Skeletal muscle tissue (tissue), 4 donors: ENCODE measurements around the gene GASK1A. TPM values are rescaled to one million over a fixed set of nuclear protein-coding genes. Genes with fewer than 3 reads are reported as not detected.

Source experiments
- H3K27ac ChIP-seq: one replicate; pipeline ENCODE4 v1.7.0; 2013; ENCODE audit warnings: mild to moderate bottlenecking, low read depth, low read length, inconsistent platforms
- H3K27me3 ChIP-seq, 3 donors: one replicate each; pipeline ENCODE4 v1.7.0; 2013; ENCODE audit warnings: low read length in 3 of 3; ENCODE audit not compliant: control insufficient read depth in 3 of 3, insufficient read depth in 3 of 3
- H3K36me3 ChIP-seq, 3 donors: one replicate each; pipeline ENCODE4 v1.7.0; 2013; ENCODE audit warnings: low read length in 3 of 3; ENCODE audit not compliant: control insufficient read depth in 3 of 3, insufficient read depth in 3 of 3
- H3K4me1 ChIP-seq, 3 donors: one replicate each; pipeline ENCODE4 v1.7.0; 2013; ENCODE audit warnings: low read length in 3 of 3, mild to moderate bottlenecking in 3 of 3; ENCODE audit not compliant: control insufficient read depth in 3 of 3, insufficient read depth in 3 of 3
- H3K4me3 ChIP-seq, 3 donors: one replicate each; pipeline ENCODE4 v1.7.0; 2013; ENCODE audit warnings: low read length in 3 of 3
- H3K9ac ChIP-seq, 3 donors: one replicate each; pipeline ENCODE4 v1.7.0; 2013; ENCODE audit warnings: low read length in 3 of 3, mild to moderate bottlenecking in 3 of 3, moderate library complexity in 2 of 3, low read depth in 1 of 3
- H3K9me3 ChIP-seq, 3 donors: one replicate each; pipeline ENCODE4 v1.7.0; 2013; ENCODE audit warnings: low read length in 3 of 3; ENCODE audit not compliant: control insufficient read depth in 3 of 3
- total RNA-seq: library from RNA; depleted of rRNA; stranded (reverse); fragments of >200 nt; gene quantifications from one replicate; pipeline ENCODE4 v1.2.3, GENCODE V29; 2014
- donor health status: Osteomylitis.

The GASK1A gene
- total RNA-seq, 1 donor from 2014 or later = 12.0 TPM

GRCh38 chr3:43006825-43007224 lies 27.7 kb downstream of the GASK1A start:
- H3K9ac ChIP-seq = no peak overlapping the region
- H3K27me3 ChIP-seq = peaks cover 0 to 2% (median 0%) of the 10 kb centered on the region in 3 donors
- H3K9me3 ChIP-seq = no peaks in the 10 kb centered on the region
- H3K36me3 ChIP-seq = no peaks in the 10 kb centered on the region
- H3K4me1 ChIP-seq = peaks cover 4 to 5% (median 5%) of the 10 kb centered on the region in 3 donors
- H3K27ac ChIP-seq = no peak overlapping the region
- H3K4me3 ChIP-seq = no peak overlapping the region

GRCh38 chr3:43009547-43009946 lies 30.4 kb downstream of the GASK1A start:
- Histone ChIP-seq H3K27ac (no peak overlapping the region), H3K27me3 (peaks cover 0 to 5% (median 0%) of the 10 kb centered on the region in 3 donors), H3K9me3 (peaks cover 0 to 2% (median 0%) of the 10 kb centered on the region in 3 donors), H3K4me1 (no peaks in the 10 kb centered on the region), H3K4me3 (no peak overlapping the region), H3K9ac (no peak overlapping the region), H3K36me3 (no peaks in the 10 kb centered on the region)

- Histone ChIP-seq H3K27me3 (peaks cover 0 to 5% (median 0%) of the 10 kb centered on the region in 3 donors), H3K36me3 (no peaks in the 10 kb centered on the region), H3K9ac (no peak overlapping the region), H3K9me3 (peaks cover 0 to 2% (median 0%) of the 10 kb centered on the region in 3 donors), H3K4me1 (no peaks in the 10 kb centered on the region), H3K27ac (no peak overlapping the region), H3K4me3 (no peak overlapping the region)
Measured at GRCh38 chr3:43010638-43011037, 31.5 kb downstream of the GASK1A start.

- Histone ChIP-seq H3K9me3 (peaks cover 0 to 2% (median 0%) of the 10 kb centered on the region in 3 donors), H3K36me3 (no peaks in the 10 kb centered on the region), H3K4me3 (no peak overlapping the region), H3K4me1 (no peaks in the 10 kb centered on the region), H3K9ac (no peak overlapping the region), H3K27me3 (peaks cover 0 to 5% (median 0%) of the 10 kb centered on the region in 3 donors), H3K27ac (no peak overlapping the region)
Measured at GRCh38 chr3:43011638-43012037, 32.5 kb downstream of the GASK1A start.

GRCh38 chr3:43012174-43012573 lies 33.1 kb downstream of the GASK1A start:
- H3K4me3 ChIP-seq = no peak overlapping the region
- H3K36me3 ChIP-seq = no peaks in the 10 kb centered on the region
- peaks cover 0 to 2% (median 2%) of the 10 kb centered on the region in 3 donors for H3K9me3 ChIP-seq
- H3K4me1 ChIP-seq = no peaks in the 10 kb centered on the region
- H3K27ac ChIP-seq = no peak overlapping the region
- no peak overlapping the region for H3K9ac ChIP-seq
- H3K27me3 ChIP-seq = peaks cover 0 to 5% (median 0%) of the 10 kb centered on the region in 3 donors

GRCh38 chr3:43013256-43013655 lies 34.1 kb downstream of the GASK1A start:
- no peaks in the 10 kb centered on the region for H3K4me1 ChIP-seq
- peaks cover 0 to 2% (median 2%) of the 10 kb centered on the region in 3 donors for H3K9me3 ChIP-seq
- peaks cover 0 to 5% (median 0%) of the 10 kb centered on the region in 3 donors for H3K27me3 ChIP-seq
- H3K4me3 ChIP-seq = no peak overlapping the region
- no peak overlapping the region for H3K9ac ChIP-seq
- no peaks in the 10 kb centered on the region for H3K36me3 ChIP-seq
- H3K27ac ChIP-seq = no peak overlapping the region

- no peaks in the 10 kb centered on the region for H3K36me3 ChIP-seq
- H3K9me3 ChIP-seq = peaks cover 0 to 2% (median 2%) of the 10 kb centered on the region in 3 donors
- H3K9ac ChIP-seq = no peak overlapping the region
- H3K27ac ChIP-seq = no peak overlapping the region
- H3K4me1 ChIP-seq = no peaks in the 10 kb centered on the region
- H3K4me3 ChIP-seq = no peak overlapping the region
- H3K27me3 ChIP-seq = peaks cover 0 to 5% (median 0%) of the 10 kb centered on the region in 3 donors
Measured at GRCh38 chr3:43013743-43014155, 34.6 kb downstream of the GASK1A start.

GRCh38 chr3:43014241-43014640 lies 35.1 kb downstream of the GASK1A start:
- no peaks in the 10 kb centered on the region for H3K36me3 ChIP-seq
- peaks cover 0 to 5% (median 0%) of the 10 kb centered on the region in 3 donors for H3K27me3 ChIP-seq
- H3K9me3 ChIP-seq = peaks cover 0 to 2% (median 2%) of the 10 kb centered on the region in 3 donors
- no peaks in the 10 kb centered on the region for H3K4me1 ChIP-seq
- H3K27ac ChIP-seq = no peak overlapping the region
- no peak overlapping the region for H3K9ac ChIP-seq
- H3K4me3 ChIP-seq = no peak overlapping the region

GRCh38 chr3:43014956-43015355 lies 35.8 kb downstream of the GASK1A start:
- Histone ChIP-seq H3K9ac (no peak overlapping the region), H3K9me3 (peaks cover 0 to 2% (median 2%) of the 10 kb centered on the region in 3 donors), H3K27ac (no peak overlapping the region), H3K36me3 (no peaks in the 10 kb centered on the region), H3K4me1 (no peaks in the 10 kb centered on the region), H3K4me3 (no peak overlapping the region), H3K27me3 (peaks cover 0 to 5% (median 0%) of the 10 kb centered on the region in 3 donors)

GRCh38 chr3:43015572-43015971 lies 36.5 kb downstream of the GASK1A start:
- H3K36me3 ChIP-seq = no peaks in the 10 kb centered on the region
- H3K4me3 ChIP-seq = no peak overlapping the region
- H3K4me1 ChIP-seq = no peaks in the 10 kb centered on the region
- H3K9me3 ChIP-seq = peaks cover 0 to 2% (median 2%) of the 10 kb centered on the region in 3 donors
- H3K27ac ChIP-seq = no peak overlapping the region
- no peak overlapping the region for H3K9ac ChIP-seq
- peaks cover 0 to 5% (median 0%) of the 10 kb centered on the region in 3 donors for H3K27me3 ChIP-seq
